ENCODE results near the gene DPH3.

Gene DPH3

GRCh38 chr3:16240229-16241023 lies 24.3 kb downstream of the DPH3 start:
- Histone ChIP-seq H3K4me3 (ENCODE audit: low read depth in 1 of 2, low read length in 2 of 2) (no peak overlapping the region), H3K9ac (ENCODE audit: low read length) (no peak overlapping the region), H3K36me3 (ENCODE audit: insufficient read depth, low read length) (no peaks in the 10 kb centered on the region), H3K27me3 (ENCODE audit: control insufficient read depth in 1 of 2, insufficient read depth in 2 of 2, low read length in 2 of 2) (no peaks in the 10 kb centered on the region), H3K9me3 (ENCODE audit: low read length) (no peaks in the 10 kb centered on the region), H3K27ac (ENCODE audit: low read depth, low read length) (no peak overlapping the region), H3K4me1 (ENCODE audit: insufficient read depth, low read length) (peaks cover 15% of the 10 kb centered on the region)

GRCh38 chr3:16239780-16240179 lies 25.0 kb downstream of the DPH3 start:
- no peaks in the 10 kb centered on the region for H3K36me3 ChIP-seq (ENCODE audit: insufficient read depth, low read length)
- H3K4me3 ChIP-seq (ENCODE audit: low read depth in 1 of 2, low read length in 2 of 2): no peak overlapping the region
- H3K27me3 ChIP-seq (ENCODE audit: control insufficient read depth in 1 of 2, insufficient read depth in 2 of 2, low read length in 2 of 2): no peaks in the 10 kb centered on the region
- H3K27ac ChIP-seq (ENCODE audit: low read depth, low read length): no peak overlapping the region
- peaks cover 15% of the 10 kb centered on the region for H3K4me1 ChIP-seq (ENCODE audit: insufficient read depth, low read length)
- no peaks in the 10 kb centered on the region for H3K9me3 ChIP-seq (ENCODE audit: low read length)
- H3K9ac ChIP-seq (ENCODE audit: low read length): no peak overlapping the region

GRCh38 chr3:16239086-16239770 lies 25.5 kb downstream of the DPH3 start:
- Histone ChIP-seq H3K9me3 (ENCODE audit: low read length) (no peaks in the 10 kb centered on the region), H3K4me3 (ENCODE audit: low read depth in 1 of 2, low read length in 2 of 2) (no peak overlapping the region), H3K36me3 (ENCODE audit: insufficient read depth, low read length) (no peaks in the 10 kb centered on the region), H3K27ac (ENCODE audit: low read depth, low read length) (no peak overlapping the region), H3K27me3 (ENCODE audit: control insufficient read depth in 1 of 2, insufficient read depth in 2 of 2, low read length in 2 of 2) (no peaks in the 10 kb centered on the region), H3K9ac (ENCODE audit: low read length) (no peak overlapping the region), H3K4me1 (ENCODE audit: insufficient read depth, low read length) (peaks cover 14% of the 10 kb centered on the region)

GRCh38 chr3:16236856-16237393 lies 27.8 kb downstream of the DPH3 start:
- Histone ChIP-seq H3K27ac (ENCODE audit: low read depth, low read length) (no peak overlapping the region), H3K4me3 (ENCODE audit: low read depth in 1 of 2, low read length in 2 of 2) (no peak overlapping the region), H3K27me3 (ENCODE audit: control insufficient read depth in 1 of 2, insufficient read depth in 2 of 2, low read length in 2 of 2) (no peaks in the 10 kb centered on the region), H3K9me3 (ENCODE audit: low read length) (no peaks in the 10 kb centered on the region), H3K9ac (ENCODE audit: low read length) (no peak overlapping the region), H3K36me3 (ENCODE audit: insufficient read depth, low read length) (no peaks in the 10 kb centered on the region), H3K4me1 (ENCODE audit: insufficient read depth, low read length) (peaks cover 7% of the 10 kb centered on the region)

- H3K36me3 ChIP-seq (ENCODE audit: insufficient read depth, low read length): no peaks in the 10 kb centered on the region
Observed at GRCh38 chr3:16236030-16236639, 28.6 kb downstream of the DPH3 start.

GRCh38 chr3:16234281-16234680 lies 30.5 kb downstream of the DPH3 start:
- H3K9me3 ChIP-seq (ENCODE audit: low read length): no peaks in the 10 kb centered on the region
- no peak overlapping the region for H3K9ac ChIP-seq (ENCODE audit: low read length)
- H3K36me3 ChIP-seq (ENCODE audit: insufficient read depth, low read length): no peaks in the 10 kb centered on the region
- H3K4me3 ChIP-seq (ENCODE audit: low read depth in 1 of 2, low read length in 2 of 2): no peak overlapping the region
- H3K27me3 ChIP-seq (ENCODE audit: control insufficient read depth in 1 of 2, insufficient read depth in 2 of 2, low read length in 2 of 2): no peaks in the 10 kb centered on the region
- H3K4me1 ChIP-seq (ENCODE audit: insufficient read depth, low read length): peaks cover 5% of the 10 kb centered on the region
- H3K27ac ChIP-seq (ENCODE audit: low read depth, low read length): no peak overlapping the region

More at GRCh38 chr3:16236030-16236639, 28.6 kb downstream of the DPH3 start:
- Histone ChIP-seq H3K4me3 (ENCODE audit: low read depth in 1 of 2, low read length in 2 of 2) (no peak overlapping the region), H3K4me1 (ENCODE audit: insufficient read depth, low read length) (peaks cover 7% of the 10 kb centered on the region), H3K9me3 (ENCODE audit: low read length) (no peaks in the 10 kb centered on the region), H3K27ac (ENCODE audit: low read depth, low read length) (no peak overlapping the region), H3K9ac (ENCODE audit: low read length) (no peak overlapping the region), H3K27me3 (ENCODE audit: control insufficient read depth in 1 of 2, insufficient read depth in 2 of 2, low read length in 2 of 2) (no peaks in the 10 kb centered on the region)

GRCh38 chr3:16233806-16234205 lies 30.9 kb downstream of the DPH3 start:
- no peak overlapping the region for H3K9ac ChIP-seq (ENCODE audit: low read length)
- peaks cover under 1% of the 10 kb centered on the region for H3K4me1 ChIP-seq (ENCODE audit: insufficient read depth, low read length)
- no peaks in the 10 kb centered on the region for H3K36me3 ChIP-seq (ENCODE audit: insufficient read depth, low read length)
- no peaks in the 10 kb centered on the region for H3K27me3 ChIP-seq (ENCODE audit: control insufficient read depth in 1 of 2, insufficient read depth in 2 of 2, low read length in 2 of 2)
- no peaks in the 10 kb centered on the region for H3K9me3 ChIP-seq (ENCODE audit: low read length)
- no peak overlapping the region for H3K4me3 ChIP-seq (ENCODE audit: low read depth in 1 of 2, low read length in 2 of 2)
- no peak overlapping the region for H3K27ac ChIP-seq (ENCODE audit: low read depth, low read length)

GRCh38 chr3:16231983-16232382 lies 32.8 kb downstream of the DPH3 start:
- Histone ChIP-seq H3K27me3 (ENCODE audit: control insufficient read depth in 1 of 2, insufficient read depth in 2 of 2, low read length in 2 of 2) (no peaks in the 10 kb centered on the region), H3K9me3 (ENCODE audit: low read length) (no peaks in the 10 kb centered on the region), H3K9ac (ENCODE audit: low read length) (no peak overlapping the region), H3K27ac (ENCODE audit: low read depth, low read length) (no peak overlapping the region), H3K4me3 (ENCODE audit: low read depth in 1 of 2, low read length in 2 of 2) (no peak overlapping the region), H3K4me1 (ENCODE audit: insufficient read depth, low read length) (no peaks in the 10 kb centered on the region), H3K36me3 (ENCODE audit: insufficient read depth, low read length) (no peaks in the 10 kb centered on the region)

- Histone ChIP-seq H3K27me3 (ENCODE audit: control insufficient read depth in 1 of 2, insufficient read depth in 2 of 2, low read length in 2 of 2) (no peaks in the 10 kb centered on the region), H3K4me1 (ENCODE audit: insufficient read depth, low read length) (no peaks in the 10 kb centered on the region), H3K4me3 (ENCODE audit: low read depth in 1 of 2, low read length in 2 of 2) (no peak overlapping the region), H3K27ac (ENCODE audit: low read depth, low read length) (no peak overlapping the region), H3K36me3 (ENCODE audit: insufficient read depth, low read length) (no peaks in the 10 kb centered on the region), H3K9me3 (ENCODE audit: low read length) (no peaks in the 10 kb centered on the region), H3K9ac (ENCODE audit: low read length) (no peak overlapping the region)
Observed at GRCh38 chr3:16229681-16230080, 35.1 kb downstream of the DPH3 start.

GRCh38 chr3:16227566-16227965 lies 37.2 kb downstream of the DPH3 start:
- Histone ChIP-seq H3K4me3 (ENCODE audit: low read depth in 1 of 2, low read length in 2 of 2) (no peak overlapping the region), H3K27ac (ENCODE audit: low read depth, low read length) (no peak overlapping the region), H3K9ac (ENCODE audit: low read length) (no peak overlapping the region), H3K4me1 (ENCODE audit: insufficient read depth, low read length) (no peaks in the 10 kb centered on the region), H3K36me3 (ENCODE audit: insufficient read depth, low read length) (no peaks in the 10 kb centered on the region), H3K27me3 (ENCODE audit: control insufficient read depth in 1 of 2, insufficient read depth in 2 of 2, low read length in 2 of 2) (no peaks in the 10 kb centered on the region), H3K9me3 (ENCODE audit: low read length) (no peaks in the 10 kb centered on the region)

- no peaks in the 10 kb centered on the region for H3K27me3 ChIP-seq (ENCODE audit: control insufficient read depth in 1 of 2, insufficient read depth in 2 of 2, low read length in 2 of 2)
- no peak overlapping the region for H3K27ac ChIP-seq (ENCODE audit: low read depth, low read length)
- no peaks in the 10 kb centered on the region for H3K36me3 ChIP-seq (ENCODE audit: insufficient read depth, low read length)
- no peaks in the 10 kb centered on the region for H3K9me3 ChIP-seq (ENCODE audit: low read length)
- no peaks in the 10 kb centered on the region for H3K4me1 ChIP-seq (ENCODE audit: insufficient read depth, low read length)
- H3K9ac ChIP-seq (ENCODE audit: low read length): no peak overlapping the region
- H3K4me3 ChIP-seq (ENCODE audit: low read depth in 1 of 2, low read length in 2 of 2): no peak overlapping the region
Observed at GRCh38 chr3:16224325-16224724, 40.4 kb downstream of the DPH3 start.

Data from muscle layer of colon (tissue), 2 donors.